Activated naive CD4-positive, alpha-beta T cell treated with Interleukin-2 at 50 U/mL for 16 hours (primary cell): ENCODE data around the gene ACTN2.

Source experiments
- DNase-seq: peaks from one replicate; pipeline ENCODE4 v3.0.0-alpha.2; 2020

ACTN2 gene

DNA sequence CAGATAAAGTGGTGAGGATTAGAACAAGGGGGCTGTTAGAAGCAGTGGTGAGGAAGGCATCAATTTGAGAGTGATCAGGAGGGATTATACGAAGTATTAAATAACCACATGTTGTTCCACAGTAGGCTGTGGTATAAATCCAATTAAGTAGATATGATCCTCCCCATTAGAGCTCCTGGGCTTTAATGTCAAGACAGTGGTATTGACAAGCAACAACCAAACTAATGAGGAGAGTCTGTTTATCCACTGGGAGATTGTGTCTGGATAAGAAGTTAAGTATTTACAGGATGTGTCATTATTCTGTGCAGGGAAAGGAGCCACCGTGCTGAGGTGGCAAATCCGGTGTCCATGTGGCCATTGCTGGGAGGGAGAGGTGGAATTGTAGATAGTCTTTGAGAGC lies 5.8 kb downstream of the ACTN2 start:
- no peak for DNase-seq

DNA sequence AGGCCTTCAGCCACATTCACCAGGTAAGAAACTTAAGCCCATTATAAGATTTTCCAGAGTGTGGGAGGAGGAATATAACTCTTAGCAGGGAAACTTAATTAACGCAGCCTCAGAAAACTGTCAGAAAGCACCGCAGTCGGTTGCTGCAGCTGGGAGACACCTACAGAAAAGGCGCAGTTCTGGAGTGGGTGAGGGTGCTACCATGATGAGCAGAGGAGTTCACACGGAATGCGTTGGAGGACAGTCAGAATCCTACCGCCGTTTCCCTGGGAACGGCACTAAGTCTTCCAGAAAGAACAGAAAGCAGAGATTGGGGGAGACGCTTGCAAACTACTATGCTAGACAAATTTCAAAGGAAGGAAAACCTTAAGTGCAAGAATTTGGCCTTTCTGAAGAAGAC lies 6.4 kb downstream of the ACTN2 start:
- no peak for DNase-seq

DNA sequence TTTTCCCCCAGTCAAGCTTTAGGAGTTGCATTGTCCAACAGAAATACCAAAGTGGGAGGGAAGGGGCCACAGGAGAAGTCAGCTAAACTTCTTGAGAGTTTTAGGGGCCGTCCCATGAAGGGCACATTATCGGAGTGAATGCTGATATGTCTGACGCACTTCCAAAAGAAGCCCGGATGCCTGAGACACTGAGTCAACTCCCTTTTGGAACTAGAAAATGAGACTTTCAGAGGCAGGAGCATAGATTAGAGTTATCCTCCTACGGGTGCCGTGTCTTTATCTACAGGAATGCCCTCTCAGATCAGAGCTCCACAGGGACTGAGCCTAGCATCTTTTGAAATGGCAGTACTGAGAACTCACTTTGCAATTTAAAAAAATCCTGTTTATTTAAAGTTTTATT lies 13.1 kb downstream of the ACTN2 start:
- DNase-seq: no peak

DNA sequence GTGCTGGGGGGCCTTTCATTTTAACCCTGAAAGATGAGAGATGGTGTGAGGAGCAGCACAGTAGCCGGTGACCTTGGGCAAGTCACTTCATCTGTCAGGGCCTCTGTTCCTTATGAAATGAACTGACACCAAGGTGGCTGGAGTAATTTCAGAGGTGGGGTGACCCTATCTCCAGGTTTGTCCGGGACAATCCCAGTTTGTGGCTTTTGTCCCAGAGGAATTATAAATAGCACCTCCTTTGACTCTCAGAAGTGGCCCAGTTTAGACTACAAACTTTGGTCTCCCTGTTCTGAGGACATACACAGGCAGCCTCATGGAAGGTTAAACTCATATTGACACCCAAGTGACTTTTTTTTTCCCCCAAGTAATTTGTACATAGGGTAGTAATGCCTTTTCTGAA lies 14.6 kb downstream of the ACTN2 start:
- no peak for DNase-seq

DNA sequence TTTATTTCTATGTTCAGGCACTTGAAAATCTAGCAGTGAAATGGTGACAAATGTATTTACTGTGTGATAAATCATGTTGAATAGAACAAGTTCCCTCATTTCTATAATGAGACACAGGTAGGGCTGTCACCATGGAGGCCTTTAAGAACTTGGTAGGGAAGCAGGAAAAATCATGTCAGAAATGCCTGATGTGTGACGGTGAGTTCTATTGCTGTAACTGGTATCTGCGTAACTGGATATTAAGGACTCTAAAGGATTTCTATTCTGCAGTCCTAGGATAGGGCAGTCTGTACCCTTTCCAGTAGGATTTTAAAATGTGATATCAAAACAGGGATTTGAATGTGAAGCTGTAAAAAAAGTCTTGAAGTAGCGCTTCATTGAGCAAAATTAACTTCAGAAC lies 15.5 kb downstream of the ACTN2 start:
- no peak for DNase-seq

DNA sequence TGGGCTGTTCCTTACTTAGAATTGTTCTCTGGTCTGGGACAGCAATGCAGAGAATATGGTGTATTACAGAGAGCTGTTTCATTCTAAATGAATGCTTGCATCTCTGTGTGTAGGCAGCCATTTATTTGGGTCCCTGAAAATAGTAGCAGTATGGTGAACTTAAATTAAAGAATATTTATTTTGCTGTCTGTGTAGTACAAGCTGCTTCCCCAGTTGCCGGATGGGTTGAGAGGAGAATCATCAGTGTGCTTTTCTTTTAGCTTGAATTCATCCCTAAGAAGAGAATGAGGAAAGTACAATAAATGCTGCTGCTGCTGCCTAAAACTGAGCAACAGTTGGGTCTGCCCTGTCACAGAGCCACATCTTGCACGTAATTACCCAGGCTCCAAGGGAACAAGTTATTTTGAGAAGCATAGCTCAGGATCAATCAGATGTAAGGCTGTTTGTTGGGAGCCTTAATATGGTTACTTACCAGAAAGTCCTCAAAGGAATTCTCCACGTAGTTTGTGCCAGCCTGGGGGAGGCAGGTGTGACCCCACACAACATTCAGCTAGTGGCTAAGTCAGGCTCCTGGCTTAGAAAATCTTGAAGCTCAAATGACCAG lies 16.6 kb downstream of the ACTN2 start:
- no peak for DNase-seq

DNA sequence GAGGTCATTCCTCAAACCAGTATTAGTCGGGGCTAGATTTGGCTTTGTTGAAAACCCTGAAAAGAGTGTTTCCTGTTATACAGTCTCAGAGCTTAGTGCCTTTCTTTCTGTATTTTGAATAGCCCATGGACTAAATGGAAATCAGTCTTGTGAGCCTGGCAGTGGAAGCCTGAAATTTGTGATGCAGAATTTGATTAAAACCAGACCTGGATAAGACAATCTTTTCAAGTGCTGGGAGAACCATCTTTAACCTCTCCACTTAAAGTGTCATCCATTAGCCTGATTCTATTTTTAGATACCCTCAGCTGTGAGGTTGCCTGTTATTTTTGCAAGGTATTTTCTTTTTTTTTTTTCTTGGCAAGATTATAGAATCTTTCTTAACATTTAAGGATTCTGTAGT lies 19.5 kb downstream of the ACTN2 start:
- DNase-seq: no peak

DNA sequence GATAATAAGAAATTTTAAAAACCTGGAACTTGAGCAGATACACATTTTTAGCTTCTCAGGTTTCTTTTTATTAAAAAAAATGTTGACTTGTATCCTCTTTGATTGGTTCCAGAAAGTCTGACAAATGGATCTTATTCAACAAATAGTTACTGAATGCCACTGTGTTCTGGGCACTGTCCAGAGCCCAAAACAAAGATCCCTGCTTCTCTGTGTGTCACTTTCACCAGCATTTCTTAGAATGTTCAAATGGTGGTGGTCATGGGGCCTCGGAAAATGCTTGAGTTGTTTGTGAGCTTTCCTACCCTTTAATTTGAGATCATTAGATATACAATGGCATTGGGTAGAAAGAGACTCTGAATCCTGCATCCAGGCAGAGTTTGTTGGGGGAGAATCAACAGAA lies 19.9 kb downstream of the ACTN2 start:
- DNase-seq: no peak

DNA sequence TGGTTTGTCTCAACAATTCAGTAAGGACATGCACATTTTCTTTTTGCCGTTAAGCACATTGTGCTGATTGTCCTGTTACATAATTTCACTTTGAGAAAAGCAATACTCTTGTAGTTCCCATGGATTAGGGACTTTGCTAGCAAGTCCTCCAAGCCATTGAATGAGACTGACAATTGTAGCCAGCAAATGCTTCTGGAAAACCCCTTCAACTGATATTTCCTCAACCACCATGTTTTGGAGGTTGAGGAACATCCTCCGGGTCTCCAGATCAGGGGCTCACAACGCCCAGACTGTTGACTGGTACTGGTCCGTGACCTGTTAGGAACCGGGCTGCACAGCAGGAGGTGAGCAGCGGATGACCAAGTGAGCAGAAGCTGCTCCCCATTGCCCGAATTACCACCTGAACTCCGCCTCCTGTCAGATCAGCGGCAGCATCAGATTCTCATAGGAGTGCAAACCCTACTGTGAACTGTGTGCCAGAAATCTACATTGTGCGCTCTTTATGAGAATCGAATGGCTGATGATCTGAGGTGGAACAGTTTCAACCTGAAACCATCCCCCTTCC lies 24.1 kb downstream of the ACTN2 start:
- no peak for DNase-seq

DNA sequence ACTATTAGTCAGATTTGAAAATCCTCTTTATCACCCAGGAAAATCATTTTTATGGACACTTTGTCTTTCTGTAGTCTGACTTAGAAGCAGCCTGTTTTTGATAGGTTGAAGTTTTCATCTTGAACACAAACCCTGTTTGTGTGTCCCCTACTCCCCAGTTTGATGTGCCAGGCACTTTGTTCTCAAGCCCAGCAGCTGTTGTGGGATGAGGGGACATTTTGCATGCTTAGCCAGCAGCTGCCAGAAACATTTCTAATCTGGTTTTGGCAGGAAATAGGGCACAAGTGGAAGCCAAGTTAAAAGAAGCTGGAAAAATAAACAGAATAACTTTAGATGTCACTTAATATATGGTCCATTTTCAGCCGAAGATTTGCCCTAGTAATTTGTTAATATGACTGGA lies 29.9 kb downstream of the ACTN2 start:
- DNase-seq: no peak

DNA sequence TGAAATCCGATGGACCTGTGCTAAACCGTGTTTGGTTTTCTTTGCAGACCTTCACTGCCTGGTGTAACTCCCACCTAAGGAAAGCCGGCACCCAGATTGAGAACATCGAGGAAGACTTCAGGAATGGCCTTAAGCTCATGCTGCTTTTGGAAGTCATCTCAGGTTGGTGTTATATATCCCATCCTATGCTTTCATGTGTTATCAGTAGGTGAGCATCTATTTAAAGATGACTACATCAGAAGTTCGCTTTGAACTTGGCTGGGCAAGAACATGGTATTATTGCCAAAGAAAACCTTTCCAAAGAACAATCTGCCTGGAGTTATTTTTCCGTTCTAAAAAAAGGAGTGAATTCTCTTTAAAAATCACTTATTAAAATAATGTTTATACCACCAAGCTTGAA lies 31.5 kb downstream of the ACTN2 start:
- DNase-seq: no peak

DNA sequence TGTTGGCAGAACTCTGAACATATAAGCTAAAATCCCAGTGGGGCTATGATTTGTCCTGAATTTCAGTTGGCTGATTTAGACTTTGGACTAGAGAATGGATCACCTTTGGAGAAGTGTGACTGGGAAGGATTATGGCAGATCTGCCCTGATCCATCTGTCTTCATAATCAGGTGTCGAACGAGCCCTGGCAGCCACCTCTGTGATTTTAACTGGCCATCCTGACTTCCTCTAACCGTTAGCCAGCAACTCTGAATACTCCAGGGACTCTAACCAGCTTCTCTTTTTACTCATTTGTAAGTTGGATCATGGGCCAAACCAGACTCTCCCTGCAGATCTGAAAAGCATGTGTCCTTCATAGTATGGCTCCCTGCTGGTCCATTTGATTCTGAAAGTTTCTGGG lies 32.0 kb downstream of the ACTN2 start:
- DNase-seq: no peak

DNA sequence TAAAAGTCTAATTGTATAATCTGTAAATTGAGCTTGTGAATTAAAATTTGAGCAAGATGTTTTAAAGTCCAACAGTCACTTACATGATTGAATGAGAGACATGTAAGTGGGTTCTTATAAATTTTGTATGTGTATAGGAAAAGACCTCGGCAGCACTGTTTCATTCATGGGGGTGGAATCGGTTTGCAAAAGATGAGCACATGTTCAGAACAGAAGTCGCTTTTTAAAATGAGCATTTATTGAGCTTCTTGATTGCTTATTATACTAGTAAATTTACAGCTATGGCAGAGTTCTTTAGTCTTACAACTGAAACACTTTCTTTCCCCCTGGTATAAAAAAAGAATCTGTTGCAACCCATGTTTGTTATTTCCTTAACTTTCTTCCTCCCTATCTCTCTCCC lies 33.9 kb downstream of the ACTN2 start:
- no peak for DNase-seq

DNA sequence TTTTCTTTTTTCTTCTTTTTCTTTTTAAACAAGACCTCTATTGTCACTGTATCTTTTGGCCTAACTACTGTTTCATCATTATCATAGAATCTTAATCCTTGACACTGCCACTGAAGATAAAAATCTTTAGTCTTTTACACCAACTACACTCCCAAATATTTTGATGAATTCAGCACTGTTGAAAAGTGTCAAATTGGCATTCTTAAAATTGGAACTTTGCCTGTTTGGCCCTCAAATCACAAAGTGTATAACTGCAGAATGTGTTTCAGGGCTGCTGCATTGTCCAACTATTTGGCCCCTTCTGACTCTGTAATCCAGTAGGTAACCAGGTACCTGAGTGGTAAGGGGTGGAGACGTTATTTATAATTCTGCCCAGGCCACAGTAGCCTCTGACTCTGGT lies 34.3 kb downstream of the ACTN2 start:
- DNase-seq: no peak

DNA sequence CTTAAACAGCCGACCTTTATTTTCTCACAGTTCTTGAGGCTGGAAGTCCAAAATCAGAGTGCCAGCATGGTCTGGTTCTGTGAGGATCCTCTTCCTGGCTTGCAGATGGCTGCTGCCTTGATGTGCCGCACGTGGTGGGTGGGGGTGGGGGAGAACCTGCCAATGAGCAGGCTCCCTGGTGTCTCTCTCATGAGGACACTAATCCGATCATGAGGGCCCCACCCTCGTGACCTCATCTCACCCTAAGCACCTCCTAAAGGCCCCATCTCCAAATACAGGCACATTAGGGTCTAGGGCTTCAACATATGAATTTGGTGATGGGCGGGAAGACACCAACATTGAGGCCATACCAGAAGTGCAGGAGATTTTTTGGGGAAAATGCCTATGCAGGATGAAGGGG lies 37.8 kb downstream of the ACTN2 start:
- no peak for DNase-seq

DNA sequence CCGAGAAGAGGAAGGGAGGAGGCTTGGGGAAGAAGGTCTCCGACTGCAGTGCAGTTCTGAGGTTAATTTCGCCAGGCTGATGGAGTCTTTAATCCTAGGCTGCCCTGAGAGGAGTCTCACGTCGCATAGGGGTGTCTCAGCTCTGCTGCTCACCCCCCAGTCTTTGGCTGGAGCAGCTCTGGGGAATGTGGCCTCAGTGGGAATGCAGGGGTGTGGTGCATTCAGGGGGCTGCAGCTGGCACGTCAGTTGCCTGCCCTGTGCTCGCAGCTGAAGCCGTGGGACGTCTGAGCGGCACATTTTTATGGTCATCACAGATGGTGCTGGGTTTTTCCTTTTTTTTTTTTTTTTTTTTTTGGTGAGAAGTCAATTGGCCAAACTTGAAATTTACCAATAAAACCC lies 38.2 kb downstream of the ACTN2 start:
- no peak for DNase-seq

DNA sequence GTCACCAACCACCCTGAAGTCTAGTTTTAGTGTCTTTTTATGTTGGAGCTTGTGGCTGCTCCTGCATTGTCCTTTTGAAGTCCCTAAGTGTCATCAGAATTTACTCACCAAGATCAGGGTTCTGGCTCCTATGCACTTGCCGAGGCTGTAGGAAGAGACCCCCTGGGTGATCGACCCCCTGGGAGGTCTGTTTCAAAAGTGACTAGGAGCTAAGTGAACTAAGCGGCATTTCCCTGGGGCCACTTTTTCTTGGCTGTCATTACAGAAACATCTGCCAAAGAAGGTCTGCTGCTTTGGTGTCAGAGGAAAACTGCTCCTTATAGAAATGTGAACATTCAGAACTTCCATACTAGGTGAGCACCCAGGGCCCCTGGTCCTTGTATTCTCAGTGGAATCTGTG lies 39.4 kb downstream of the ACTN2 start:
- DNase-seq: no peak

DNA sequence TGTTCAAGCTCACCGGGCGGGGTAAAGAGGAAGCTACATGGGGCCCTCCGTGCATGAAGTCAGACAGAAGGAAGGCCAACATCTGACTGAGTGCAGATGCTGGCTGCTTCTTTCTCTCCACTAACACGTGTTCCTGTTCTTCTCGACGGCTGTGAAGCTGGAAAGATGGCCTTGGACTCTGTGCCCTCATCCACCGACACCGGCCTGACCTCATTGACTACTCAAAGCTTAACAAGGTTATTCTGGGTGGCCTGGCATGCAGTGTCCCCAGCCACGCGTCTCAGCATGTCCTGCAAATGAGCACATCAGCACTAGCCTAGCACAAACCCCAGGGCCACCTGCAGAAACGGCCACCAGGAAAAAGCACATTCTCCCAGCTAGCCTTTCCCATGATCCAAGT lies 41.2 kb downstream of the ACTN2 start:
- no peak for DNase-seq

DNA sequence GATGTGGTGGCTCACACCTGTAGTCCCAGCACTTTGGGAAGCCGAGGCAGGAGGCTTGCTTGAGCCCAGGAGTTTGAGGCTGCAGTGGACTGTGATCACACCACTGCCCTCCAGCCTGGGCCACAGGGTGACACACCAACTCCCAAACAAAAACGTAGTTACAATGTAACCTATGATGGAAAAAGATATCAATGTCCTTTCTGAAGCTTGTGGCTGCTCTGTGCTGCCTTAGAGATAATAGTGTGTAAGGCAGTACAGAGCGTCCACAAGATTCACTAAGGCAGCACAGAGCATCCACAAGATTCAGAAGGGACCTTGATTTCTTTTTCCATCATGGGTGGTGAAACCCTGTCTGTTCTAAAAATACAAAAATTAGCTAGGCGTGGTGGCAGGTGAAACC lies 42.5 kb downstream of the ACTN2 start:
- no peak for DNase-seq

DNA sequence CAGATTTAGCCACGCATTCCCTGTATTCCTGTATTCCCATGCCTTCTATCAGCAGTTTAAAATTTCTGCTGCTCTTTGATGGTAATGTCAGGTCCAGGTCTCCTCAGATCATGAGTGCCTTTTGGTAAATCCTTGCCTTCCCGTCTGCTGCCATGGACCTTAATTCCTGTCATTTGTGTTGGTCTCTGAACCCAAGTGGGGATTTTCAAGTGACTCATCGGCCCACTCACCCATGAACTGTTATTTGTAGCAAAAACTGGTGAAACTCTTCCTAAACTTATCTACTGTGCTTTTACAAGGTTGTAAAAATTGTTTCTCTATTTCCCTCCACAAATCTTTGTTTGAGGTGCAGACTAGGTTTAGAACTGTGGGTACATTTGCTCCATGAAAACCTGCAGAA lies 47.4 kb downstream of the ACTN2 start:
- DNase-seq: no peak

DNA sequence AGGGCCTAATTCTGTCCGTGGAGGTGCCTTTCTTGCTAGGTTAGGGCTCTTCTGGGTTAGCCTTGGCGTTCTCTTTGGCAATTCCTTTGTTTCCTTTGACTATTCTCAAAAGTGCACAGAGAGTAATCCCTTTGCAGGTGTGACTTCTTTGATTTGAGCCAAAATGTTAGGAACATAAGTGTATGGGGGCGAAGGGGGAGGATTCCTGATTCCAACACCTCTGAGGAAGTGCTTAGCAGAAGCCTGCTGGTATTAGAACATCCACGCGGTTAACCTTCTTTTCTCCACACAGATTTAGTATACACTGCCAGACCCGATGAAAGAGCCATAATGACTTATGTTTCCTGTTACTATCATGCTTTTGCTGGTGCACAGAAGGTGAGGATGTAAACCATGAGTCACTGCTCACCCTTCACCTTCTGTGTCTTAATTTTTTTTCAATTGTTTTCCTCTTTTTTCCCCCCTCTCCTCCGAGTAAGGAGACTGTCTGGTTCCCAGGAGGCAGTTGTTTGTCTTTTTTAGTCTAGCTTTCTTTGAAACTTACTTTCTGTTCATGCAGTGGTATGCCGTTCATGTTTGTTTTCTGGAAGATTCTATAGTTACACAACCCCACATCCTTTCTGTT lies 48.0 kb downstream of the ACTN2 start:
- no peak for DNase-seq

DNA sequence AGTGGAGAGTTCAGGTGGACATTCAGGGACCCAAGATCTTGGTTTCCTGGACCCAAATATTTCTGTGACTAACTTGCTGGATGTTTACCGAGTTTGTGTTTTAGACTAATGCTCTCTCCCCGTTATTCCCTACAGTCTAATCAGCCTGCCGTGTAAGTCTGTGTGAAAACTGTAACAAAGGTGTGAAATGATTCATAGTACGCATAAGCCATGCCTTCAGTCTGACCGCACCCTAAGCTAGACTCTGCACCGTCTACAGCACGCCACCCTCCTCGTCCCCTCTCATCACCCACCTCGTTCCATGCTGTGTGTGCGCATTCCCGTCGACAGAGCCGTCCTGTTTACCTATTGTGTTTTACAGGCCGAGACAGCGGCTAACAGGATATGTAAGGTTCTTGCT lies 50.5 kb downstream of the ACTN2 start:
- no peak for DNase-seq

DNA sequence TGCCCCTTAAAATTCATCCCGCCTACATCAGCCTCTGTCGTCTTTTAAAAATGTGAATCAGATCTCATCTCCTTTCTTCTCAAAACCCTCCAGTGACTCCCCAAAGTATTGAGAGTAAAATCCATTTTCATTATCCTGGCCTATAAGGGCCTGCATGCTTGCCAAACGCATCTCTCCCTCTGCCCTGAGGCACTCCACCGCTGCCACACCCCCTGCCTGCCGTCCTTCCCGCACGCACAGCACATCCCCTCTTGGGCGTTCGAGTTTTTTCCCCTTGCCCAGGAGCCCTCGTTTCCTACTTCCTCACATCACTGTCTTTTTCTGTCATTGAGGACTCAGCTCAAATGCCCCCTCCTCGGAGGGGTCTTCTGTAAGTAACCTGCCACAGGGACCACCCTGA lies 55.5 kb downstream of the ACTN2 start:
- DNase-seq: no peak

DNA sequence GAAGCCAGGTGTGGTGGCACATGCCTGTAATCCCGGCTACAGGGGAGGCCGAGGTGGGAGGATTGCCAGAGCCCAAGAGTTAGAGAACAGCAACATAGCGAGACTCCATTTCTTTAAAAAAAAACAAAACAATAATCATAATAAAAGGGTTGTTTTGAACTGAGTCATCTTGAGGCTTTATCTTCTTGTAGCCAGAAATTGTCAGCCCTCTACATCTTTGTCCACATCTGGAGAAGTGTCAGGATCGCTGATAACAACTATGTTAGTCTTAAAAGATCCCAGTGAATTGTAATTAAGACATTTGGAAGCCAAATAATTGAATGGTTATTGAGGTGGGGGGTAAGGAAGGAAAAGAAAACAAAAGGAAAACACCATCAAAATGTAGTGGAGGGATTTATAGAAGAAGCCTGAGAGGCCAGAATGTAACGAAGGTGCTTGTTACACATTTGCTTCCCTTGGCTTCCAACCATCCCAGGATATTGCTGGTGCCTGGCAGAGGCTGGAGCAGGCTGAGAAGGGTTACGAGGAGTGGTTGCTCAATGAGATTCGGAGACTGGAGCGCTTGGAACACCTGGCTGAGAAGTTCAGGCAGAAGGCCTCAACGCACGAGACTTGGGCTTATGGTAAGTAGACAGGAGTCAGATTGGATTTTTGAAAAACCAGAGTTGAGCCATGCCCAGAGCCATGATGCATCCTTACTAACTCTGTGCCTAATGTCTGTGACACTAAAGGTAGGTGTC lies 56.3 kb downstream of the ACTN2 start:
- DNase-seq: no peak
